ENCODE results near the gene CCDC78. TPM values are rescaled to one million over a fixed set of nuclear protein-coding genes. Genes with fewer than 3 reads are reported as not detected.

The CCDC78 gene
- total and polyA plus RNA-seq, 2 of the 4 experiments (the other 2 are of a cell fraction): 0.54 to 4.6 TPM

GRCh38 chr16:716768-717325 lies 9.4 kb downstream of the CCDC78 start:
- ATAC-seq (ENCODE audit: low read depth): no peak
- Histone ChIP-seq H4K20me1 (ENCODE audit: insufficient read depth, low read length) (peaks cover 7% of the 10 kb centered on the region), H4K8ac (ENCODE audit: low read depth in 2 of 2, low read length in 2 of 2) (no peak overlapping the region), H3K18ac (ENCODE audit: low read depth, low read length) (no peak overlapping the region), H2BK20ac (ENCODE audit: low read depth, low read length) (no peak overlapping the region), H3K9me3 (ENCODE audit: control insufficient read depth, insufficient read depth, low read length) (no peaks in the 10 kb centered on the region), H3K4ac (ENCODE audit: low read depth, low read length) (no peak overlapping the region), H2AK9ac (replicated peaks; ENCODE audit: low read depth, low read length, poor library complexity) (no peak overlapping the region), H2AK5ac (ENCODE audit: low read depth, low read length) (no peak overlapping the region; the same call in 1 of the 2 replicates), H3K9me1 (ENCODE audit: insufficient read depth, low read length) (no peaks in the 10 kb centered on the region), H3K56ac (ENCODE audit: extremely low read depth, insufficient read depth, low read length) (no peak overlapping the region), H4K91ac (ENCODE audit: insufficient read depth, low read depth, low read length) (no peak overlapping the region), H2BK5ac (ENCODE audit: low read depth, low read length, poor library complexity, severe bottlenecking) (no peak overlapping the region), H4K5ac (ENCODE audit: low read depth, low read length) (no peak overlapping the region), H3K9ac (ENCODE audit: low read depth, low read length) (no peak overlapping the region), H3K27ac (ENCODE audit: insufficient read depth, low read length) (no peak overlapping the region), H3K14ac (replicated peaks; ENCODE audit: low read depth, low read length) (no peak overlapping the region), H3K4me1 (ENCODE audit: control insufficient read depth, insufficient read depth, low read length) (peaks cover 20% of the 10 kb centered on the region), H3K23ac (ENCODE audit: low read depth, low read length) (no peak overlapping the region), H2BK120ac (ENCODE audit: low read depth, low read length) (no peak overlapping the region), H3K36me3 (ENCODE audit: control insufficient read depth, insufficient read depth, low read length) (no peaks in the 10 kb centered on the region), H3K27me3 (ENCODE audit: control insufficient read depth, insufficient read depth, low read length) (no peaks in the 10 kb centered on the region), H3K79me1 (ENCODE audit: low read depth in 1 of 2, low read length in 2 of 2) (peaks cover 13 to 23% of the 10 kb centered on the region in 2 experiments), H3K4me2 (ENCODE audit: low read depth, low read length) (no peak overlapping the region), H2BK15ac (ENCODE audit: low read depth, low read length) (no peak overlapping the region), H3K4me3 (ENCODE audit: insufficient read depth, low read depth, low read length) (no peak overlapping the region), H2AFZ (replicated peaks; ENCODE audit: low read length, poor library complexity) (no peak overlapping the region)
- dilution Hi-C loops (cut with HindIII; ENCODE audit: low sequenced_read_pairs, unreplicated experiment) (no loop called here), in situ Hi-C loops (cut with MboI; ENCODE audit: low sequenced_read_pairs) (loop anchor here (25.0 kb wide), 1 partner anchor 345 kb away; the partner anchor contains the start of gene SSTR5), intact Hi-C loops (cut with micrococcal nuclease) (no loop called here)
- POLR2A ChIA-PET (ENCODE audit: unreplicated experiment): no interaction called here
- CTCF ChIA-PET: no interaction called here
- 94% methylated on average over 13 of the region's 29 CpGs; no CpG with 5 or more reads in 1 of the 2 experiments for WGBS, 2 experiments (ENCODE audit: extremely low coverage in 2 of 2, insufficient read length in 1 of 2)
- no peak for DNase-seq
- TF ChIP-seq NFE2L2 (IDR thresholded peaks at IDR 0.05; ENCODE audit: low read depth, low read length) (no peak), ELK1 (IDR thresholded peaks at IDR 0.05; ENCODE audit: borderline replicate concordance, low read depth, low read length) (no peak), CEBPB (IDR thresholded peaks at IDR 0.05; ENCODE audit: low read depth, low read length) (no peak), RFX5 (IDR thresholded peaks at IDR 0.05; ENCODE audit: low read depth, low read length) (no peak), MXI1 (IDR thresholded peaks at IDR 0.05; ENCODE audit: borderline replicate concordance, low read depth, low read length) (no peak), RCOR1 (IDR thresholded peaks at IDR 0.05; ENCODE audit: insufficient replicate concordance, low read length) (no peak)
- TF ChIP-seq, protein P1, sequence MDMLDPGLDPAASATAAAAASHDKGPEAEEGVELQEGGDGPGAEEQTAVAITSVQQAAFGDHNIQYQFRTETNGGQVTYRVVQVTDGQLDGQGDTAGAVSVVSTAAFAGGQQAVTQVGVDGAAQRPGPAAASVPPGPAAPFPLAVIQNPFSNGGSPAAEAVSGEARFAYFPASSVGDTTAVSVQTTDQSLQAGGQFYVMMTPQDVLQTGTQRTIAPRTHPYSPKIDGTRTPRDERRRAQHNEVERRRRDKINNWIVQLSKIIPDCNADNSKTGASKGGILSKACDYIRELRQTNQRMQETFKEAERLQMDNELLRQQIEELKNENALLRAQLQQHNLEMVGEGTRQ (IDR thresholded peaks at IDR 0.05; ENCODE audit: low read depth, low read length): no peak
- no TSS peak for BruUV-seq (replicated peaks)

All from IMR-90 (cell line).